Right atrium auricular region (tissue), 2 donors: Measurements from ENCODE around the gene KHDC1. TPM values are rescaled to one million over a fixed set of nuclear protein-coding genes. Genes with fewer than 3 reads are reported as not detected.
A peak's percentile ranks its signal among the peaks of the same experiment; 100 is the strongest.
"Not testable (repeated sequence)": the region's sequence is repeated elsewhere in the genome, so short reads cannot be mapped to it uniquely, and the experiment has no call there.

ENCODE experiments used
- DNase-seq: peaks from one replicate; pipeline ENCODE4 v3.0.0-alpha.2; 2019; ENCODE audit warnings: low spot score
- H3K27ac ChIP-seq, 2 donors: fragments of 200-600 bp; sonication (generic); 1 replicate in 1 of 2; 2 replicates in 1 of 2; pipeline ENCODE4 v1.5.1; 2016 to 2019
- H3K27me3 ChIP-seq, 2 donors: fragments of 200-600 bp; sonication (generic); one replicate each; pipeline versions ENCODE4 v1.5.1 to v1.6.0; 2017 to 2019
- H3K36me3 ChIP-seq: fragments of 200-600 bp; sonication (generic); one replicate; pipeline ENCODE4 v1.5.1; 2016
- H3K4me1 ChIP-seq, 2 donors: fragments of 200-600 bp; sonication (generic); one replicate each; pipeline versions ENCODE4 v1.5.1 to v1.6.0; 2017 to 2019
- H3K4me3 ChIP-seq, 2 donors: fragments of 200-600 bp; sonication (generic); 1 replicate in 1 of 2; 2 replicates in 1 of 2; pipeline ENCODE4 v1.5.1; 2017 to 2019; ENCODE audit warnings: mild to moderate bottlenecking in 1 of 2, moderate library complexity in 1 of 2
- H3K9me3 ChIP-seq, 2 donors: fragments of 200-600 bp; sonication (generic); one replicate each; pipeline ENCODE4 v1.5.1; 2019
- CTCF ChIP-seq, 2 donors: fragments of 200-600 bp; sonication (generic); IDR thresholded peaks; one replicate each; pipeline ENCODE4 v1.5.1; 2019; ENCODE audit warnings: antibody characterized with exemption in 2 of 2
- total RNA-seq, 2 donors: library from RNA; depleted of rRNA; stranded (reverse); fragments of >200 nt; gene quantifications; one replicate each; pipeline ENCODE4 v1.1.0, GENCODE V29; 2016

KHDC1 gene
- total RNA-seq, result 1 to 10 TPM; 1.8 to 4.8 TPM

GRCh38 chr6:73262671-73263569, at the start of gene KHDC1:
TSS of gene KHDC1 (minus strand) at chr6:73263196. CDS start at chr6:73242517, 20,679 bp downstream.
- Histone ChIP-seq H3K4me1 (peaks cover 0 to 7% of the 10 kb centered on the region in 2 donors), H3K27ac (peak within 1 kb of the TSS; percentile 40 to 51), H3K27me3 (no peaks in the 10 kb centered on the region), H3K4me3 (peak within 1 kb of the TSS; percentile 64 to 69), H3K9me3 (no peaks in the 10 kb centered on the region), H3K36me3 (no peaks in the 10 kb centered on the region)
- peak in 1 of 2 donors; percentile 27 for TF ChIP-seq CTCF (IDR thresholded peaks at IDR 0.05)
- no peak for DNase-seq

GRCh38 chr6:73310503-73310845, 47.5 kb upstream of the KHDC1 start:
- H3K27me3 ChIP-seq, H3K36me3 ChIP-seq, H3K27ac ChIP-seq, DNase-seq, H3K9me3 ChIP-seq: not testable (repeated sequence)
- H3K4me3 ChIP-seq, result peak overlapping the region; percentile 38 to 59
- H3K4me1 ChIP-seq, result peaks cover 0 to 24% of the 10 kb centered on the region in 2 donors

GRCh38 chr6:73309785-73310502, 46.9 kb upstream of the KHDC1 start:
- H3K27ac ChIP-seq, result no peak overlapping the region
- no peaks in the 10 kb centered on the region for H3K36me3 ChIP-seq
- peak in 1 of 2 donors; percentile 63 for TF ChIP-seq CTCF (IDR thresholded peaks at IDR 0.05)
- H3K9me3 ChIP-seq, result no peaks in the 10 kb centered on the region
- H3K4me1 ChIP-seq, result peaks cover 0 to 23% of the 10 kb centered on the region in 2 donors
- DNase-seq, result no peak
- peaks cover 0 to 2% of the 10 kb centered on the region in 2 donors for H3K27me3 ChIP-seq
- H3K4me3 ChIP-seq, result peak overlapping the region; percentile 38 to 59

- DNase-seq, result no peak
- no peak overlapping the region for H3K27ac ChIP-seq
These were observed 46.5 kb upstream of the KHDC1 start for GRCh38 chr6:73309535-73309784.

GRCh38 chr6:73308712-73309534, 45.9 kb upstream of the KHDC1 start:
- Histone ChIP-seq H3K27ac (no peak overlapping the region), H3K9me3 (no peaks in the 10 kb centered on the region), H3K27me3 (no peaks in the 10 kb centered on the region), H3K36me3 (no peaks in the 10 kb centered on the region), H3K4me1 (peaks cover 0 to 18% of the 10 kb centered on the region in 2 donors), H3K4me3 (peak overlapping the region; percentile 38 to 59)
- TF ChIP-seq CTCF (IDR thresholded peaks at IDR 0.05), result no peak
- no peak for DNase-seq

More at GRCh38 chr6:73309535-73309784, 46.5 kb upstream of the KHDC1 start:
- Histone ChIP-seq H3K9me3 (no peaks in the 10 kb centered on the region), H3K4me1 (peaks cover 0 to 18% of the 10 kb centered on the region in 2 donors), H3K4me3 (peak overlapping the region; percentile 38 to 59), H3K27me3 (no peaks in the 10 kb centered on the region), H3K36me3 (no peaks in the 10 kb centered on the region)
- no peak for TF ChIP-seq CTCF (IDR thresholded peaks at IDR 0.05)

- H3K27ac ChIP-seq, H3K9me3 ChIP-seq, H3K4me1 ChIP-seq, H3K27me3 ChIP-seq, H3K36me3 ChIP-seq, H3K4me3 ChIP-seq, DNase-seq: not testable (repeated sequence)
These were observed 40.8 kb upstream of the KHDC1 start for GRCh38 chr6:73303773-73304172.
